GM19463 (cell line): ENCODE measurements around the gene SCAF8.

Experiments used
- ATAC-seq: cut with Tn5 transposase; IDR thresholded peaks from one replicate; pipeline ENCODE4 v1.9.1; 2021; ENCODE audit warnings: mild to moderate bottlenecking, moderate library complexity; ENCODE audit not compliant: unreplicated experiment

The SCAF8 gene

DNA sequence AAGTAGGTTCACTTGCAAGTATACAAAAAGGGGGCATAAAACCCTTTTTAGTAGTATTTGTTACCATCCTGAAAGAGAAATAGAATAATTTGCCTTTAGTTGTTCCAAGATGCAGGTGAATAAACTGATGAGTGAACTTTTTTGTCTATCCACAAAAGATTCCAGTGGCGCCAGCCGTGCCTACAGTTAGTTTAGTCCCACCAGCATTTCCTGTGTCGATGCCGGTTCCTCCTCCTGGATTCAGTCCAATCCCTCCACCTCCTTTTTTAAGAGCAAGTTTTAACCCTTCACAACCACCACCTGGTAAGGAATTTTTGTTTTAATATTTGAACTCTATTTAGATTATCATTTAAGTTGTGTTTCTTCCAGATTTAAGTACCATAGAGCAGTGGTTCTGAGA, 90.9 kb downstream of the SCAF8 start:
- no peak for ATAC-seq

DNA sequence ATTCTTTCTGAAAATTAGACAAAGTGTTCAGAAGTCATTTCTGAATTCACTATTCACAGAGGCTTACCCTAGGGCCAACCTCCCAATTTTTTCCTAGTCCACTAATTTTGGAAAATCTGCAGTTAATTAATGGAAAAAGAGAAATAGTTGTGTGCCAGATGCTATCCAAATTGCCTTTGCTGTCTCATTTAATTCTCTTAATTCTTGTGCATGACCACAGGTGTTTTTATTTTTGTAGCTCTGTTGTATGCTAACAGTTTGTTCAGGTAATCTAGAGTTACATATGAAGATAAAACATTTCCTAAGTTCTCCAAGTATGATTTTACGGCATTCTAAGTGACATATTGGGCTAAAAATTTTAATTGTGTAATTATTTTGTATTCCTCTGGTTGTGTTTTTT, 96.8 kb downstream of the SCAF8 start:
- no peak for ATAC-seq

DNA sequence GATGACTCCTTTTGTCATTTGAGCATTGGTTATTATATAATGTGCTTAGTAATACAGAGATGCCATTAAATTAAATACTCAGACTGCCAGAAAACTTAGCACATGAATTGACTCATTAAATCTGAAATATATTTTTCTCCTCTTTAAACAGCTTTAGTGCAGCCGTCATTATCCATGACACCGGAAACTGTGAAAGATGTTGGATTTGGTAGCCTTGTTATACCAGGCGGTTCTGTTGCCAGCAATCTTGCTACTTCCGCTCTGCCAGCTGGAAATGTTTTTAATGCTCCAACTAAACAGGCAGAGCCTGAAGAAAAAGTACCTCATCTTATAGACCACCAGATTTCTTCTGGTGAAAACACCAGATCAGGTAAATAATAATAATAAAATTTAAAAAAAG, 97.6 kb downstream of the SCAF8 start:
- ATAC-seq, result no peak

DNA sequence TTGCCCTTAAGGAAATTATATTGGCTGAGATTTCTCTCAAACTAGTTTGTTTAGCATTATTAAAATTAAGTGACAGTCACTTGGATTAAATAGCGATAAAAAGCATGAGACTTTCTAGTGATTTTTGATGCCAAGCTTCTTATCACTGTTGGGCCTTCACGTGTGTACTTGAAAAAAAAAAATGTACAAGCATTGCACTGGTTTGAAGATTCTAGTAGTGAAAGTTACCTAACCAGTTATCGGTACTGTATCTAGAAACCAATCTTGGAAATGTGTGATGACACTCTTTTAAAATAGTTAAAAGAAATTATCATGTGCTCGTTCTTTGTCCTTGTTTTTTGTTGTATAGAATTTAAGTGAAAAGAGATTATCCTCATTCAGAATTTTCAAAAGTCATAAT, 102.1 kb downstream of the SCAF8 start:
- no peak for ATAC-seq

DNA sequence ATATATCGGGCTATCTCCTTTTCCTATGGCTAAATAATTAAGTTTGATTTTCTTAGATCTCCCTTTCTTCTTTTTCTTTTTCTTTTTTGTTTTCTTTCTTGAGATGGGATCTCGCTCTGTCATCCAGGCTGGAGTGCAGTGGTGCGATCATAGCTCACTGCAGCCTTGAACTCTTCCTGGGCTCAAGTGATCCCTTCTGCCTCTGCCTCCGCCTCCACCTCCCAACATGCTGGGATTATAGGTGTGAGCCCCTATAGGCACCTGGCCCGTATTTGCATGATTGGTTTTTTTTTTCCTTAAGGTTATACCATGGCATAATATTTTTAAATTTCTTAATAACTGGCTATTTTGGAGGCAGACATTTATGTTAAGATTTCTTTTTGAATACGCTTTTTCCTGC, 106.3 kb downstream of the SCAF8 start:
- no peak for ATAC-seq

DNA sequence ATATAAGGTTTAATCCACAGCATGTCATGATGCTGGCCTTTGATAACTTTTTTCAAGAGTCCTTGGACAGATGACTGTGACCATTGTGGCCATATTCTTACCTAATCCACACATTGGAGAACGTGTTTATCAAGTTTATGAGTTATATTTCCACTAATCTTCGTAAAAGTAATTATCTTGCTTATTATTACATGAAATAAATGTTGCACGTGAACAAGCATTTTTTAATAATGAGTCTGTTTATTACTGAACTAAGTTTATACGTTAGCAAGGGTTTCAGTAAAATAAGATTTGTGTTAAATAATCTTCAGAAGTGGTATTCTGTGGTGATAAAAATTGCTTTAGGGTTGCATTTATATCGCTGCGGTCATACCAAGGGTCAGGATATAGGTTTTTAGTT, 107.1 kb downstream of the SCAF8 start:
- no peak for ATAC-seq

DNA sequence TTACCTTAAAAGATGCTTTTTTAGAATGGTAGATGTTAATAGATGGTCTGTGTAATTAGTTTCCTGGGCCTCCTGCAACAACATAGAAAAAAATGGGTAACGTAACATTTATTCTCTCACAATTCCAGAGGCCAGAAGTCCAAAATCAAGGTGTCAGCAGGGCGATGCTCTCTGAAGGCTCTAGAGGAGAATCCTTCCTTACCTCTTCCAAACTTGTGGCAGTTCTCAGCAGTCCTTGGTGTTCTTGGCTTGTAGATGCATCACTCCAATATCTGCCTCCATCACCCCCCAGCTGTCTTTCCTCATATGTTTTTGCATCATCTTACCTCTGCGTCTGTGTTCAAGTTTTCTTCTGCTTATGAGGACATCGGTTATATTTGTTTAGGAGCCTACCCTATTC, 107.9 kb downstream of the SCAF8 start:
- no peak for ATAC-seq

DNA sequence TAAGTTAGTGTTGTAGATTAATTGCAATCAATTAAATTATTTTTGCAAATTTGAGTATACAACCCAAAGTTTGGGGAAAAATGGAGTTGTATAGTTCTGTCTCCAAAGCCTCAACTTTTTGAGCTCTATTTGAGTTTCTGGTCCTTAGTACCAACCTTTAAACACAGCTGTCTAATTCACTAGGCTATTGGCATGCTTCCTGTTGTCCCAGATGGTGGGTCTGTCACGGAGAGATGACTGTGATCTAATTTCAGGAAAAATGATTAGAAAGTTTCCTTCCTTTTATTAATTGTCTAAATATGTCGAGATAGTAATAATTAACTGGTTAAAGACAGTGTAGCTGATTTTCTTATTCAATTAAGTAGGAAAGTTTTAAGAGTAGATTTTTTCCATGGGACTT, 109.6 kb downstream of the SCAF8 start:
- no peak for ATAC-seq

DNA sequence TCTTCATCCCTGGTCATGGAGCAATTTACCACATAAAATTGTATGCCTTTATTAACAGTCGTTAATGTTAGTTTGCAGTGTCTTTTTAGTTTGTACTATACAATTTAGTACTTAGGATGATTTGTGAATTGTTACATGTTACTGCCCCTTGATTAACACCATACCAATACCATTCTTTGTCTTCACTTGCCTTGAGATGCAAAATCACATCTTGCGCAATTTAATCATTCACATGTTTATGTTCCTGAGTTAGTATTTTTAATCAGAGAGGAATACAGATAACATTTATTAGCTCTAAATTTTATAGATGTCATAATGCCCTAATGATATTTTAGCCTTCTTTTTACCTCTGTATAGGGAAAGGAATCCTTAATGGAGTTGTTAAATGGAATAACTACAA, 114.1 kb downstream of the SCAF8 start:
- no peak for ATAC-seq

DNA sequence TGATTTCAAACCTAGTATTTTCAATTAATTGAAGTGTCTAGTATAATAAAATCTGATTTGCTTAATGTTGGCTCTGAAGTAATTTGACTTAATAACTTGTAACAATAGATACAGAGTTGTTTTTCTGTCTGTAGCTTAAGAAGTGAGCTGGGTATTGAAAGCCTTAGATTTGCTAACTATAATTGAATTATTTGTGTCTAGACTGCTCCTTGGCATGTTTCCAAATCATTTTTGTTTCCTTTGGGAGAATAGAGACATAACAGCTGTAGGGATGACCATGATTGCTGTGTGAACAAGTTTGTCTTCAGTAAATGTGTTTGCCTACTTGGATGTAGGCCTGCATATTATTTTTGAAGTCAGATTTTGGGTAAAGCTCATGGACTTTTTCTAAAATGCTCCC, 115.4 kb downstream of the SCAF8 start:
- ATAC-seq, result no peak

DNA sequence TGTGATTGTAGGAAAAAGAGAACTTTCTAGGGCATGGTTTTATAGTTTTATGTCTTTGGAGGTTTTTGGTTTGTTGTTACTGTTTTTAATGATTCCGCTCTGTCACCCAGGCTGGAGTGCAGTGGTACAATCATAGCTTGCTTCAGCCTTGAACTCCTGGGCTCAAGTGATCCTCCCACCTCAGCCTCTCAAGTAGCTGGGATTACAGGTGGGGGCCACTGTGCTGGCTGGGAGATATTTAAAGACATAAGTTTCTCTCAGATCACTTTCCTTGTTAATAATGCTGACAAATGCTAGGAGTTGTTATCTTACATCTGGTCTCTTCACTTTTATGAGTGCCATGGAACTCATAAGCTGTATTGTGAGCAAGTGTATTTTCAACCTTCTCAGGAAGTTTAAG, 116.3 kb downstream of the SCAF8 start:
- no peak for ATAC-seq

DNA sequence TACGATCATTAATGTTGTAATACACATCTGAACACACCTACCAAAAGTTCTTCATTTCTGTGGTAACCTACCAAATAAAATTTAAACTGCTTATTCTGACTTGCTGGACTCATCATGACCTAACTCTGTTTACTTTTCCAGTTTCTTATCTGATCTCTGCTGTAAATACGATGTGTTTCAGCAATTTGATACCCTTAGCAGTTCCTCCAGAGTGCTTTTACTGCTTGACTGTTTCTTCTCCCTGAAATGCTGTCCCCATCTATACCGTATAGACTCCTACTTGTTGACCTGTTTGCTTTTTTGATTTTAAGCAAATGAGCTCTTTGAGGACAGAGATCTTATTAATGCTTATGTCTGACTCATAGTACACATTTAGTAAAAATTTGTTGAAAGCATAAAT, 119.5 kb downstream of the SCAF8 start:
- ATAC-seq, result no peak

DNA sequence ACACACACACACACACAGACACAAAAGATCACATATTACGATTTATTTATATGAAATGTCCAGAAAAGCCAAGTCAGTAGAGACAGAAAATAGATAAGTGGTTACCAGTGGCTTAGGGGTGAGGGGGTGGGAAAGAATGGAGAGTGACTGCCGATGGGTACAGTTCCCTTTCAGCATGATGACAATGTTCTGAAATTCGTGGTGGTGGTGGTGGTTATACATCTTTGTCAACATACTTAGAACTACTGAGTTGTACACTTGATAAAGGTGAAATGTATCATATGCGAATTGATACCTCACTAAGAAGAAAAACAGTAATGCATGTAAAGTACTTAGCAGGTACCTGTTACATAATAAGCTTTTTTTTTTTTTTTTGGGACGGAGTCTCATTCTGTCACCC, 124.3 kb downstream of the SCAF8 start:
- ATAC-seq, result no peak

DNA sequence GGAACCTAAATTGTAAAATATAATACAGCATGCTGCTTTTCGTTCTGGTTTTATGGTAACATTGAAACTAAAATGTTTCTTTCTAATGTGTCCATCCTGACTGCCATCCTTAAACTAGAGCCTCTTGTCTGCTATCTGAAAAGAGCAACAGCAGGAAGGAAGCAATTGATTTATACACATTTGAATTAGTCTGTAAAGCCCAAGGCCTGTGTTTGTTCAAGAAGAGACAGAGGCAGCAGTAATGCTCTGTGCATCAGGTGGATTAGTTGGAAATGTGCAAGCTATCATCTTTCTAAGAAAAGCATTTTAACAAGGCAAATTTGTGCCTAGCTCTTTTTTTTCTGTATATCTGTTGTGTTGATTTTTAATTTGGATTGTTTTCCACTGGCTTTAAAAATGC, 128.6 kb downstream of the SCAF8 start:
- ATAC-seq, result no peak

DNA sequence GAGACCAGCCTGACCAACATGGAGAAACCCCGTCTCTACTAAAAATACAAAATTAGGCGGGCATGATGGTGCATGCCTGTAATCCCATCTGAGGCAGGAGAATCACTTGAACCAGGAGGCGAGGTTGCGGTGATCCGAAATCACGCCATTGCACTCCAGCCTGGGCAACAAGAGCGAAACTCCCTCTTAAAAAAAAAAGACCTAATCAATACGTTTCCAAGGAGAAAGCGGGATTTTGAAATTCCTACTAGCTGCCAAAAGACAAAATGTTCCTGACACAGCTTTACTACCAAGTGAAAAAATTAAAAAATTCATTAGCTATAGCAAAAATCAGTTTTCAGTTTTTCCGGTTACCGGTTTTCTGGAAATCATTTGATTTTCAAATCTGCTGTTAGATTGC, 129.3 kb downstream of the SCAF8 start:
- ATAC-seq, result no peak

DNA sequence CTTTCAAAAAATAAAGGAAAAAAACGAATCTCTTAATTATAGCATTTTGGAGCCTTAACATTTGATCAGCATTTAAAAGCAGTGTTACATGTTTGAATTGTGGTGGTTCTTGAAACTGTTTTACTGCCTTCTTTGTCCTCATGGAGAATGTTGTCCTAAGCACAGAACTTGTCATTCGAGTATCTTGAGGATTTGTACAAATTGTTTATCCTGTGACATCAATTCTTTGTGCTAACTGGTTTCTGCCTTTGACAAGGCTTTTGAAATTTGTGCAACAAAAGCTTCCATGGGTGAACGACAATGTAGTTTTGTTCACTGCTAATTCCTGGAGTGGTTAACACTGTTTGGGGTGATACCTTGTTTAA, 130.8 kb downstream of the SCAF8 start:
- no peak for ATAC-seq

DNA sequence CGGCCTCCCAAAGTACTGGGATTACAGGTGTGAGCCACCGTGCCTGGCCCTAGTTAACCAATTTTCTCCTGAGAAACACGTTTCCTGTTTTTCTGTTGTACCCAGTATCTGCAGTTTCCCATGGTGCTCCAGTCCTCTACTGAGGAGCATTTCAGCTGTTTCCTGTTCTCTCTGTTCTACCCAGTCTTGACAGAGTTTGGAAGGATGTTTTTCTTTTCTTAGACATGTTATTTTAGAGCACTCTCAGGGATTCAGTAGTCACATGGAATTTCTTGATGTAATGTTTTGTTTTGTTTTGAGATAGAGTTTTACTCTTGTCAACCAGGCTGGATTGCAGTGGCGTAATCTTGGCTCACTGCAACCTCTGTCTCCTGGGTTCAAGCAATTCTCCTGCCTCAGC, 132.1 kb downstream of the SCAF8 start:
- ATAC-seq, result no peak

DNA sequence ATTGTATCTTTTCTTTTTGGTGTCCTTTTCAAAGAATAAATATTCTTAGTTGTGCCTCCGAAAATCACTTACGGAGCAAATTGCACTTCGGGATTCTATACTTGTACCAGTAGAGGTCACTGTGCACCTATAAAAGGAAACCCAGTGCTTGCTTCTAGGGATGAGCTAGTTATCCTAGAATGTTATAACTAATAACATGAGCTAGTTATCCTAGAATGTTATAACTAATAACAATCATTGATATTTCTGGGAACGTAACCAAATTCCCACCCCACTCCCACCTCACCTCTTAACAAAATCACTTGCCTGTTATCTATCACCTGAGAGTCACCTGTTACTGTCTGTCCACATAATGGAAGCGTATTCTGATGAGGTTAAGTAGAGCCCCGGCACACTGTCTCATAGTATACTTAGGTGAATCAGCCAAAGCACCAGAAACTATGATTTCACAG, 135.0 kb downstream of the SCAF8 start:
- ATAC-seq, result no peak

DNA sequence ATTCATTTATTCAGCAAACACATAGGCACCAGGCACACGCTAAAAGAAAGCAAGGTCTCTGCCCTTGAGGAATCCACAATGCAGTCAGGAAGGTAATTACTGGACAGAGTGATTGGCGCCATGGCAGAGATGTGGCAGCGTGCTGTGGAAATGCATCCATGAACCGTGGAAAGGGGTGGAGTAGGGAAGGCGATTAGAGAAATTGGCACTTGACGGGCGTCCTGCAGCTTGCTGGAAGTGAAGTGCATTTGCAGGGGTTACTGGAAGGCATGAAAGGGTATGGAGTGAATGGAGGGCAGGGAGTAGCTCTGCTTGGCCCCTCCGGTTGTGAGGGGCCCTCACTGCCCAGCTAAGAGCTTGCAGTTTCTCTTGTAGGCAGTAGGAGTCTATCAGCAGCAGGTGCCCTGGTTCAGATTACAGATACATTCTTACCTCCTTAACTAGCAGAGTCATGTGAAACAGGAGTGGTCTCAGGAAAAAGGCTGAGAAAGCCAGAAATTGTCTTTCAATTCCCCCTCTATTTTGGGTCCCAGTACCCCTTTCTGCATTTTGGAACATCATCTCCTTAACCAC, 139.4 kb downstream of the SCAF8 start:
- no peak for ATAC-seq

DNA sequence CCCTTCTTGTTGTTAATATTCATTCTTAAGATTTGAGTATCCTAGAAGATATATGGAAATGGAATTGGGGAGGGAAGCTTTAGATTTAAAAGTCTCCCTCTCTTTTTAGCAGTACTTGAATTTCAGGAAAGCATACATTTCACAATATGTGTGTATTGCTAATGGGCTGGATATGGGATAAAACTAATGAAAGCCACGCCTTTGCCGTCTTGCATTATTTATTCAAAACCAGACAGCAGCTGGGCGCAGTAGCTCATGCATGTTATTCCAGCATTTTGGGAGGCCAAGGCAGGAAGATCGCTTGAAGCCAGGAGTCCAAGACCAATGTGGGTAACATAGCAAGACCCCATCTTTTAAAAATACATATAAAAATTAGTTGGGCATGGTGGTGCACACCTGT, 140.3 kb downstream of the SCAF8 start:
- ATAC-seq, result no peak

DNA sequence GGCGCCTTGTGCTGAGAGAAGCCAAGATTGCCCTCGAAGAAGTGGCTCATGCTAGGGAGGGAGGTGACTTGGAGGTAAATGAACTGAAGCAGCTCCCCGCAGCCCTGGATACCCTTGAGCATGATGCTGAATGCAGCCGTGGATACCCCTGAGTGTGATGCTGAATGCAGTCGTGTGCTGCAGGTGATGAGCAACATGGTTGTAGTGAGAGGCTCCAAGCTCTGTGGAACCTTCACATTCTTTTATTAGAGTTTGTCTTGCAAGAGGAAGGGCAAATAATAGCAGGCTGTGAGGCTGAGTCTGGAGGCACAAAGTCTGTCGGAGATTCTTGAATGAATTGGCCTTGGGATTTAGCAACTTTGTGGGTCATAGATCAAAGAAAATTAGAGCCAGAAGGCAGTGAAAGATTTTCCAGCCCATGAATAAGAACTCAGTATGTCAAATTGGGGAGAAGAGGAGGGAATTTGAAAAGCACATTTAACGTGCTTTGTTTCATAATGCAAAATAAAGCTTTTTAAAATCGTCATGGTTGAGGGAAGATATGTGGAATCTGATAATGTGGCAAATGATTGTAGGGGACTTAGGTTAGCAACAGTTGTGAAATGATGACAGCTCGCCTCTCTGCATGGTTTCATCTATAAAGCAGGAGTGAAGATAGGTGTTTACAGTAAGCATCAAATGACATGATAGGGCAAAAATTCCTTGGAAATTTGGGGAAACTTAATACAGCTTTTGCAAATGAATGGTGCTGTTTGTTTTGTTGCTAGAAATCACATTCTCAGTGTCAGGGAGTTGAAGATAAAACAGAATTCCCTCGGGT, 141.8 kb downstream of the SCAF8 start:
- ATAC-seq, result no peak

DNA sequence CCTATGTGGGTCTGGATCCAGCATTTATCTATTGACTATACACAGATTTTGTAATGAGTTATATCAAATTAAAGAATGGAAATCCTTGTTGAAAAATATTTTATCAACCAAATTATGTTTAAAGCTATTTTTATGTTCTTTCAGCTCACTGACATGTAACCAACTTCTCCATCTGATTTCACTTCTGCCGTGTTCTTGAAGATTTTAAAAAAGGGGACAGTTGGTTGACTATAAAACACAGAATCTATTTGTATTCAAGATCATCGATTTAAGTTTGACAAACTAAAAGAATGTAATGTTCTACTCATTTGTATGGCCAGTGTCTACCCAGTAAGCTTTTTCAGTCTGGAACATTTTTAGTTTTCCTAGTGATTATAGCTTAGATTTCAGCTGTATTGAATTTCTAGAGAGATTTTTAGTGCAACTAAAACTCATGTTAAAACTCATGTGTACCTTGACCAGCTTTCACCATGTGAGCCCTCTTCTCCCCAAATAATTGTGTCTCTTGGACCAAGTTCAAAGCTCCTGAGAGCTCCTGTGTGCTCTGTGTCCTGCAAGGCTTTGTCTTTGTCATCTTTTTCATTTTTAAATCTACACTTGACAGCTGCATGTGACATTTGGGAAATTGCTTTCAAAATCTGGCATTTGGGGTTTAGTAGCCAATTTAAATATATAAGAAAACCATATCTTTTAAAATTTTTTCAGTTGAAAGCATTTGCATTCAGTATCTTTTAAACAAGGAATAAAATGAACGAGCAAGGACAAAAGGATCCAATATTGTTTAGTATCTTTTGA, 143.5 kb downstream of the SCAF8 start:
- ATAC-seq, result no peak
